Measurements from ENCODE around the gene SYNE2. TPM values are rescaled to one million over a fixed set of nuclear protein-coding genes. Genes with fewer than 3 reads are reported as not detected.
"Not testable (repeated sequence)": the region's sequence is repeated elsewhere in the genome, so short reads cannot be mapped to it uniquely, and the experiment has no call there.

SYNE2 gene
- total and polyA plus RNA-seq, 2 of the 8 experiments (the other 6 are each of a cell fraction or from before 2014, with no cell fraction given): 32.6 to 46.1 TPM

DNA sequence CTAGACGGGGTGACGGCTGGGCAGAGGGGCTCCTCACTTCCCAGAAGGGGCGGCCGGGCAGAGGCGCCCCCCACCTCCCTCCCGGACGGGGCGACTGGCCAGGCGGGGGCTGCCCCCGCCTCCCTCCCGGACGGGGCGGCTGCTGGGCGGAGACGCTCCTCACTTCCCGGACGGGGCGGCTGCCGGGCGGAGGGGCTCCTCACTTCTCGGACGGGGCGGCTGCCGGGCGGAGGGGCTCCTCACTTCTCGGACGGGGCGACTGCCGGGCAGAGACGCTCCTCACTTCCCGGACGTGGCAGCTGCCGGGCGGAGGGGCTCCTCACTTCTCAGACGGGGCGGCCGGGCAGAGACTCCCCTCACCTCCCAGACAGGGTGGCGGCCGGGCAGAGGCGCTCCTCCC is 330.1 kb downstream of the SYNE2 start:
- CTCF ChIA-PET (ENCODE audit: partially characterized antibody); H3K79me1 ChIP-seq (ENCODE audit: low read depth, low read length); H3K14ac ChIP-seq (ENCODE audit: insufficient read length); H4K91ac ChIP-seq (replicated peaks; ENCODE audit: insufficient read length, low read length); H2BK15ac ChIP-seq (ENCODE audit: low read length); H3K4ac ChIP-seq (replicated peaks; ENCODE audit: insufficient read length, low read depth, low read length); H3K4me3 ChIP-seq (ENCODE audit: extremely low read depth in 1 of 4, insufficient read depth in 2 of 4, low read depth in 3 of 4, low read length in 4 of 4); H3K23me2 ChIP-seq (ENCODE audit: low read depth, low read length); H4K8ac ChIP-seq (ENCODE audit: extremely low read depth, insufficient read depth, low read length); H2BK5ac ChIP-seq (ENCODE audit: low read depth, low read length); H3K79me2 ChIP-seq (ENCODE audit: control insufficient read depth in 1 of 2, insufficient read depth in 2 of 2, low read length in 2 of 2); H3K23ac ChIP-seq (ENCODE audit: insufficient read length); H3K18ac ChIP-seq (ENCODE audit: extremely low read depth, low read length); H3K4me2 ChIP-seq (ENCODE audit: insufficient read depth in 1 of 2, low read depth in 2 of 2, low read length in 2 of 2); H3K56ac ChIP-seq (replicated peaks; ENCODE audit: insufficient read length, low read depth, low read length); H2AK5ac ChIP-seq (ENCODE audit: low read depth, low read length); H2BK20ac ChIP-seq (ENCODE audit: low read length); H4K5ac ChIP-seq (ENCODE audit: insufficient read length, low read depth, low read length); H3K27me3 ChIP-seq (replicated peaks in 1 of 4; ENCODE audit: control insufficient read depth in 3 of 4, extremely low read depth in 1 of 4, insufficient read depth in 3 of 4, low read length in 3 of 4); H3K9ac ChIP-seq (replicated peaks in 1 of 4; ENCODE audit: extremely low read depth in 1 of 4, low read depth in 3 of 4, low read length in 3 of 4); H2BK12ac ChIP-seq (ENCODE audit: low read depth, low read length); FAIRE-seq; H2BK120ac ChIP-seq (replicated peaks; ENCODE audit: low read depth, low read length); DNase-seq (ENCODE audit: low read depth in 1 of 2, low spot score in 2 of 2); POLR2A ChIA-PET (ENCODE audit: partially characterized antibody); H4K20me1 ChIP-seq (replicated peaks in 1 of 2; ENCODE audit: control insufficient read depth in 1 of 2, insufficient read depth in 2 of 2, low read length in 2 of 2); H3K27ac ChIP-seq (ENCODE audit: low read depth, low read length); H2AFZ ChIP-seq (ENCODE audit: low read length): not testable (repeated sequence)
- H3K4me1 ChIP-seq (replicated peaks in 1 of 4; ENCODE audit: control insufficient read depth in 3 of 4, insufficient read depth in 4 of 4, low read length in 3 of 4): peaks cover 0 to 13% (median 7%) of the 10 kb centered on the region in 4 experiments; a peak in 3 of 7 replicates
- WGBS, 2 experiments (ENCODE audit: extremely low coverage in 1 of 2, insufficient coverage in 1 of 2, insufficient read length in 1 of 2, insufficient replicate concordance in 2 of 2, low coverage in 1 of 2, low lambda C conversion rate in 2 of 2, missing lambda C conversion rate in 1 of 2): 100% methylated on average over 1 of the region's 40 CpGs; no CpG with 5 or more reads in 1 of the 2 experiments
- H3K36me3 ChIP-seq (ENCODE audit: control insufficient read depth in 2 of 4, insufficient read depth in 4 of 4, low read length in 3 of 4): peaks cover 0 to 15% (median 7%) of the 10 kb centered on the region in 4 experiments; a peak in 3 of 8 replicates
- peaks cover 12 to 20% of the 10 kb centered on the region in 2 experiments; a peak in 3 of 4 replicates for H3K9me3 ChIP-seq (ENCODE audit: insufficient read depth in 2 of 2, low read depth in 1 of 2, low read length in 1 of 2)

Measured in H1 (cell line).